Measurements from ENCODE around the gene HCFC2. TPM values are rescaled to one million over a fixed set of nuclear protein-coding genes. Genes with fewer than 3 reads are reported as not detected.

Gene HCFC2
- total RNA-seq, 6 experiments from 2014 or later, result 7.3 to 12.7 (median 9.7) TPM

- DNase-seq (no peak), ATAC-seq (no peak)
- no peak overlapping the region for H3K27ac ChIP-seq
- TF ChIP-seq POLR2A (IDR thresholded peaks at IDR 0.05), result no peak
- TF ChIP-seq, protein P1, sequence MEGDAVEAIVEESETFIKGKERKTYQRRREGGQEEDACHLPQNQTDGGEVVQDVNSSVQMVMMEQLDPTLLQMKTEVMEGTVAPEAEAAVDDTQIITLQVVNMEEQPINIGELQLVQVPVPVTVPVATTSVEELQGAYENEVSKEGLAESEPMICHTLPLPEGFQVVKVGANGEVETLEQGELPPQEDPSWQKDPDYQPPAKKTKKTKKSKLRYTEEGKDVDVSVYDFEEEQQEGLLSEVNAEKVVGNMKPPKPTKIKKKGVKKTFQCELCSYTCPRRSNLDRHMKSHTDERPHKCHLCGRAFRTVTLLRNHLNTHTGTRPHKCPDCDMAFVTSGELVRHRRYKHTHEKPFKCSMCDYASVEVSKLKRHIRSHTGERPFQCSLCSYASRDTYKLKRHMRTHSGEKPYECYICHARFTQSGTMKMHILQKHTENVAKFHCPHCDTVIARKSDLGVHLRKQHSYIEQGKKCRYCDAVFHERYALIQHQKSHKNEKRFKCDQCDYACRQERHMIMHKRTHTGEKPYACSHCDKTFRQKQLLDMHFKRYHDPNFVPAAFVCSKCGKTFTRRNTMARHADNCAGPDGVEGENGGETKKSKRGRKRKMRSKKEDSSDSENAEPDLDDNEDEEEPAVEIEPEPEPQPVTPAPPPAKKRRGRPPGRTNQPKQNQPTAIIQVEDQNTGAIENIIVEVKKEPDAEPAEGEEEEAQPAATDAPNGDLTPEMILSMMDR (IDR thresholded peaks at IDR 0.05), result no peak
- intact Hi-C loops (cut with DNase I), result no loop called here
- H3K27me3 ChIP-seq, result no peaks in the 10 kb centered on the region
- 81% methylated on average over 8 of the region's 8 CpGs for WGBS (ENCODE audit: insufficient coverage, low coverage, low lambda C conversion rate, missing lambda C conversion rate)
- H3K4me3 ChIP-seq, result no peak overlapping the region
- no peaks in the 10 kb centered on the region for H3K9me3 ChIP-seq
- no peaks in the 10 kb centered on the region for H3K4me1 ChIP-seq
- H3K36me3 ChIP-seq, result peaks cover 0 to 43% (median 32%) of the 10 kb centered on the region in 4 donors
Observed at GRCh38 chr12:104083769-104084475, 19.6 kb downstream of the HCFC2 start.

DNA sequence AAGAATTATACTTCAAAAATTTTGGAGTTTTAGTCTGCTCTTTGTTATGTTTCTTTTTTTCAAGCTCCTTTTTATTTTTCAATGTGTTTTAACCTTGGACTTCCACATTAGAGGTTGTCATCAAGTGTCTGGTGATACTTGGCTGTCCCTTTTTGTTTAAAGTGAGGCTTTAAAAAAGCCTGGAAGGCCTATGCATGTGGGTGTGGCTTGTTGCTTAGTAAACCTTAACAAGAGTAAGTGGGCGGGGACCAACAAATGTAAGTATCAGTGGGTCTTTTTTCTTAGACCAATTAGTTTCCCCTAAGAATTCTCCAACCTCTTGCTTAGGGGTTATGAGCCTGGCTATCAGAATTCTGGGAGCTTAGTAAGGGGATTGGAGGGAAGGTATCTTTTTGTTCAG is 26.4 kb downstream of the HCFC2 start:
- WGBS (ENCODE audit: insufficient coverage, low coverage, low lambda C conversion rate, missing lambda C conversion rate), result 92% methylated on average over 1 of the region's 1 CpG
- TF ChIP-seq, protein P1 (IDR thresholded peaks at IDR 0.05), result no peak
- no peak for TF ChIP-seq POLR2A (IDR thresholded peaks at IDR 0.05)
- ATAC-seq (no peak), DNase-seq (no peak)
- intact Hi-C loops (cut with DNase I), result no loop called here
- Histone ChIP-seq H3K27me3 (no peaks in the 10 kb centered on the region), H3K4me1 (no peaks in the 10 kb centered on the region), H3K36me3 (peaks cover 2 to 47% (median 21%) of the 10 kb centered on the region in 4 donors), H3K9me3 (no peaks in the 10 kb centered on the region), H3K27ac (no peak overlapping the region), H3K4me3 (no peak overlapping the region)

DNA sequence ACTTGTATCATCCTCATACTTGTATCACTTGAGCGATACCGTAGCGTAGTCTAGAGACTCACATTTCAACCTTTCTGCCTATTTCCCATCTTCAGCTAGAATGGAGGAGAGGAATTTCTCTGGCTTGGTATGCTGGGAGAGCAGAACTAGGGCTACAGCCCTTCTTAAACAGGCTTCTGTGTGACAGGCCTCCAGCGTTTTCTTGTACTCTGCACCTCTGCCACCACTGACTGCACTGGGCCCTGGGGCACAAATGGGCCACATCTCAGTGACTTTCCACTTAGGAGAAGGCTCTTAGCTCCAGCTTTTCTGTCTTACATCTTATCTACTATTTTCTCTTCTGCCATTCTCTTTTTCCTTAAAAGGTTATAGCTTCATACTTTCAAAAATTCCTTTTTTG is 26.8 kb downstream of the HCFC2 start:
- H3K9me3 ChIP-seq, result no peaks in the 10 kb centered on the region
- 88% methylated on average over 4 of the region's 4 CpGs for WGBS (ENCODE audit: insufficient coverage, low coverage, low lambda C conversion rate, missing lambda C conversion rate)
- H3K4me3 ChIP-seq, result no peak overlapping the region
- intact Hi-C loops (cut with DNase I), result no loop called here
- no peak for DNase-seq
- no peak for TF ChIP-seq POLR2A (IDR thresholded peaks at IDR 0.05)
- TF ChIP-seq, protein P1 (IDR thresholded peaks at IDR 0.05), result no peak
- no peaks in the 10 kb centered on the region for H3K4me1 ChIP-seq
- no peaks in the 10 kb centered on the region for H3K27me3 ChIP-seq
- H3K27ac ChIP-seq, result no peak overlapping the region
- no peak for ATAC-seq
- peaks cover 5 to 51% (median 23%) of the 10 kb centered on the region in 4 donors for H3K36me3 ChIP-seq

DNA sequence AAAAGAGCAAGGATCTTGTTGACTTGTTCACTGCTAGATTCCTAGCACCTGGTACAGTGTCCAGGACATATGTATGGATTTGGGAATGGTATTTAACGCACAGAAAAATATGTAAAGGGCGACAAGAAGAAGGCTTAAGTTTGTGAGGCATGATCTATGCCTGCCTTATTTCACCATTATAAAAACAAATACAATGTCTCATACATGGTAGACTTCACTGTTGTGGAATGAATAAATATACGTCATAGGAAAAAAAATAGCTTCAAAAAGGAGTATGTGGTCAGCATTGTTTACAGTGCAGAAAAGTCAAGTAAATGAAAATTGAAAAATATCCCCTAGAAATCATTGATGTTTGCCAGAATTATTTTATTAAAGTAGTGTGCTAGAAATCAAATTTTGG is 30.0 kb downstream of the HCFC2 start:
- H3K4me3 ChIP-seq, result no peak overlapping the region
- DNase-seq (no peak), ATAC-seq (no peak)
- no peaks in the 10 kb centered on the region for H3K27me3 ChIP-seq
- TF ChIP-seq, protein P1 (IDR thresholded peaks at IDR 0.05), result no peak
- TF ChIP-seq POLR2A (IDR thresholded peaks at IDR 0.05), result no peak
- H3K27ac ChIP-seq, result no peak overlapping the region
- no peaks in the 10 kb centered on the region for H3K4me1 ChIP-seq
- no peaks in the 10 kb centered on the region for H3K9me3 ChIP-seq
- 93% methylated on average over 3 of the region's 3 CpGs for WGBS (ENCODE audit: insufficient coverage, low coverage, low lambda C conversion rate, missing lambda C conversion rate)
- H3K36me3 ChIP-seq, result peaks cover 5 to 46% (median 15%) of the 10 kb centered on the region in 4 donors
- intact Hi-C loops (cut with DNase I), result no loop called here
